GM12891 (cell line): Measurements from ENCODE around the gene ABRACL.

Source experiments
- POLR2A ChIP-seq: IDR thresholded peaks from 2 replicates; pipeline ENCODE4 v1.6.1; 2011; ENCODE audit warnings: low read depth, low read length, control low read depth
- POLR2AphosphoS5 ChIP-seq: IDR thresholded peaks from 2 replicates; pipeline ENCODE4 v1.6.1; 2011; ENCODE audit warnings: low read depth, low read length, control low read depth
- TAF1 ChIP-seq: IDR thresholded peaks from 2 replicates; pipeline ENCODE4 v1.6.1; 2011; ENCODE audit warnings: low read depth, low read length, control low read depth

DNA sequence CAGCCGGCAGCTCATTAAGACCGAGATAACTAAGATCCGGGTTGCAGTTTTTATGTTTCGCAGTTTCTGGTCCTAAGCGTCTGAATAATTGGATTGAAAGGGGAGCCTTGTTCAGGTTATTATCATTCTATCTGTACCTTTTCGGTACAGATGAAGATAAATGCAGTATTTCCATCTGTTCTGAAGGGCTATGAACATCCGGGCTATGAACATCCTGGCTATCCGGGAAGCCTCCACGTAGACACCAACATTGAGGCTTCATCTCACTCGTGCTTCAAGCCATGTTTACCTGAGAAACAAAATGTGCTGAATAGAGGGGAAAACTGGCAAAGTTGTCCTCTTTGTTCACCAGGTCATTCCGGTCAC lies 40.1 kb upstream of the ABRACL start:
- TF ChIP-seq POLR2A: no peak
- TF ChIP-seq POLR2AphosphoS5: no peak
- no peak for TF ChIP-seq TAF1
